Progenitor cell of endocrine pancreas (in vitro differentiated cells): ENCODE data around the gene MPP3. TPM values are rescaled to one million over a fixed set of nuclear protein-coding genes. Genes with fewer than 3 reads are reported as not detected.

Experiments
- DNase-seq: peaks from one replicate; pipeline ENCODE4 v3.0.0; 2021; ENCODE audit warnings: low spot score; ENCODE audit not compliant: unreplicated experiment
- H3K27ac Mint-ChIP-seq: 2 replicates; pipeline ENCODE4 v1.8.0; 2021; ENCODE audit warnings: mild to moderate bottlenecking, moderate library complexity, mixed read lengths
- H3K27me3 Mint-ChIP-seq: 2 replicates; pipeline ENCODE4 v1.8.0; 2021; ENCODE audit warnings: mixed read lengths
- H3K36me3 Mint-ChIP-seq: 2 replicates; pipeline ENCODE4 v1.8.0; 2022; ENCODE audit warnings: mixed read lengths; ENCODE audit not compliant: insufficient read depth
- H3K4me1 Mint-ChIP-seq: 2 replicates; pipeline ENCODE4 v1.8.0; 2021; ENCODE audit warnings: low read depth, mixed read lengths
- H3K4me3 Mint-ChIP-seq: 2 replicates; pipeline ENCODE4 v1.8.0; 2021; ENCODE audit warnings: low read depth, mild to moderate bottlenecking, moderate library complexity, mixed read lengths
- H3K9me3 Mint-ChIP-seq: 2 replicates; pipeline ENCODE4 v1.8.0; 2021; ENCODE audit warnings: low read depth, mixed read lengths
- CTCF ChIP-seq: fragments of 200-600 bp; sonication (generic); IDR thresholded peaks from one replicate; pipeline ENCODE4 v1.5.0; 2021; ENCODE audit warnings: antibody characterized with exemption, mild to moderate bottlenecking; ENCODE audit not compliant: unreplicated experiment
- total RNA-seq: library from RNA; stranded (reverse); gene quantifications from 2 replicates; pipeline ENCODE4 v1.2.1, GENCODE V29; 2021

The MPP3 gene
- total RNA-seq, 1 donor from 2014 or later = 12.6 TPM

- no peak for TF ChIP-seq CTCF
- Mint-ChIP-seq H3K9me3 (no peaks in the 10 kb centered on the region), H3K36me3 (no peaks in the 10 kb centered on the region), H3K4me1 (no peaks in the 10 kb centered on the region), H3K27me3 (peaks cover 9% of the 10 kb centered on the region), H3K27ac (no peak overlapping the region), H3K4me3 (no peak overlapping the region)
- no peak for DNase-seq
These were observed 46.9 kb upstream of the MPP3 start for GRCh38 chr17:43879723-43880419.

- DNase-seq = peak; percentile 82
- Mint-ChIP-seq H3K4me1 (no peaks in the 10 kb centered on the region), H3K9me3 (no peaks in the 10 kb centered on the region), H3K4me3 (no peak overlapping the region), H3K27me3 (peaks cover 12% of the 10 kb centered on the region), H3K27ac (no peak overlapping the region), H3K36me3 (no peaks in the 10 kb centered on the region)
- peak; percentile 95 for TF ChIP-seq CTCF
These were observed 45.6 kb upstream of the MPP3 start for GRCh38 chr17:43878260-43879175.

DNA sequence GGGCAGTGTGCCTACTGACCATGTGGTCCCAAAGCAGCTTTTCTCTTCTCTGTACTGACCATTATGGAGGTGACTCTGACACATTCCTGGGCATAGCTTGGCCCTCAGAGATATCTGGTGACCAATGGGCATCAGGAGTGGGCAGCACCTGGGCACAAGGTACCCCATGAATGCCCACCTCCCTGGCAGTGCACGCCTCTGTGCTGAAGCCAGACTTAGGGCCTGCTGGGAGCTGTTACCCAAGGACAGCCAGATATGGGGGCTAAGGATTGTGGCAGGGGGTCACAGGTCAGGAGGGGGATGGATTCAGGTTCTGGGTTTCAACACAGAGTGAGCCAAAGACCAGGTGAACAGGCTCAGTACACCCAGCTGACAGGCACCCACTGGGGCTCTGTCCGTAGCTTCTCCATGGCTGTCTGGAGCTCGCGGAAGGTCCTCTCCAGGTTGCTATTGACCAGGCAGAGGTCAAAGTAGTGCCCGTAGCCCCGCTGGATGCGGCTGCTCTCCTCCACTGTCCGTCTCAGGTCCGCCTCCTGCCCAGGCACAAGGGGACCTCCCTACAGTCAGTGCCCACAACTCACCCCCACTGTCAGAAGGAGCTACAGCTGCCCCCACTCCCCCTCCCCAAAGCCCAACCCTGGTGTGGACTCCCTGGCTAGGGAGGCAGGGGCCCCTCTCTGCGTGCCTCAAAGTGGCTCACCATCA lies 44.7 kb upstream of the MPP3 start:
- H3K36me3 Mint-ChIP-seq = no peaks in the 10 kb centered on the region
- no peak for TF ChIP-seq CTCF
- DNase-seq = no peak
- H3K4me3 Mint-ChIP-seq = no peak overlapping the region
- no peak overlapping the region for H3K27ac Mint-ChIP-seq
- H3K27me3 Mint-ChIP-seq = peaks cover 16% of the 10 kb centered on the region
- no peaks in the 10 kb centered on the region for H3K9me3 Mint-ChIP-seq
- no peaks in the 10 kb centered on the region for H3K4me1 Mint-ChIP-seq

- no peaks in the 10 kb centered on the region for H3K9me3 Mint-ChIP-seq
- no peak overlapping the region for H3K27ac Mint-ChIP-seq
- DNase-seq = no peak
- no peak overlapping the region for H3K4me3 Mint-ChIP-seq
- peaks cover 19% of the 10 kb centered on the region for H3K27me3 Mint-ChIP-seq
- no peaks in the 10 kb centered on the region for H3K36me3 Mint-ChIP-seq
- no peak for TF ChIP-seq CTCF
- H3K4me1 Mint-ChIP-seq = no peaks in the 10 kb centered on the region
These were observed 44.1 kb upstream of the MPP3 start for GRCh38 chr17:43877031-43877430.
